SK-N-SH (cell line): ENCODE data around the gene C2orf15. TPM values are rescaled to one million over a fixed set of nuclear protein-coding genes. Genes with fewer than 3 reads are reported as not detected.
A peak's percentile ranks its signal among the peaks of the same experiment; 100 is the strongest.

ENCODE experiments used
- CTCF ChIA-PET: fragments of 300-600, 350-600 bp; formaldehyde crosslinking; extraction: SDS; loops from one replicate; lab custom pipeline; 2021; lab: Yijun Ruan, JAX
- POLR2A ChIA-PET: fragments of 350-600 bp; sonication (Branson Sonifier 250); formaldehyde crosslinking; extraction: SDS; loops from one replicate; lab custom pipeline; 2020; ENCODE audit warnings: antibody characterized with exemption, inconsistent platforms; lab: Yijun Ruan, JAX
- DNase-seq: peaks from one replicate; pipeline ENCODE4 v3.0.0; 2012
- H2AFZ ChIP-seq: fragments of 200-600 bp; sonication (generic); 2 replicates; pipeline ENCODE4 v1.8.1; 2016; ENCODE audit warnings: antibody characterized with exemption, mild to moderate bottlenecking, low read depth
- H3F3A ChIP-seq: fragments of 200-600 bp; sonication (generic); replicated peaks from 2 replicates; pipeline ENCODE3; 2016; ENCODE audit warnings: antibody characterized with exemption, mild to moderate bottlenecking; ENCODE audit not compliant: insufficient read depth
- H3K27ac ChIP-seq, 2 experiments: fragments of 200-500 bp in 1 of 2; fragments of 200-600 bp in 1 of 2; sonication (Bioruptor generic) in 1 of 2; sonication (generic), shearing (Covaris generic) in 1 of 2; 2 replicates each; pipeline versions ENCODE4 v1.5.1 to v1.6.1; 2014 to 2016; ENCODE audit warnings: low read depth in 2 of 2, inconsistent platforms in 1 of 2, low read length in 1 of 2, mild to moderate bottlenecking in 1 of 2, mixed read lengths in 1 of 2
- H3K27me3 ChIP-seq: fragments of 200-600 bp; sonication (generic), shearing (Covaris generic); 2 replicates; pipeline ENCODE4 v1.6.1; 2016; ENCODE audit warnings: mixed run types; ENCODE audit not compliant: insufficient read depth
- H3K36me3 ChIP-seq, 2 experiments: fragments of 200-500 bp in 1 of 2; fragments of 200-600 bp in 1 of 2; sonication (Bioruptor generic) in 1 of 2; sonication (generic) in 1 of 2; replicated peaks in 1 of 2; 2 replicates each; pipeline versions ENCODE3 to v1.5.1; 2014 to 2016; ENCODE audit warnings: low read length in 1 of 2, mild to moderate bottlenecking in 1 of 2; ENCODE audit not compliant: insufficient read depth in 2 of 2, control insufficient read depth in 1 of 2
- H3K4me1 ChIP-seq, 2 experiments: fragments of 200-500 bp in 1 of 2; fragments of 200-600 bp in 1 of 2; sonication (Bioruptor generic) in 1 of 2; sonication (generic), shearing (Covaris generic) in 1 of 2; 2 replicates each; pipeline versions ENCODE4 v1.5.1 to v1.6.1; 2014 to 2016; ENCODE audit warnings: low read depth in 1 of 2, low read length in 1 of 2, mixed run types in 1 of 2; ENCODE audit not compliant: insufficient read depth in 2 of 2, control insufficient read depth in 1 of 2
- H3K4me2 ChIP-seq: fragments of 200-600 bp; sonication (generic), shearing (Covaris generic); 2 replicates; pipeline ENCODE4 v1.6.1; 2017; ENCODE audit warnings: mixed run types
- H3K4me3 ChIP-seq, 2 experiments: fragments of 200-500 bp in 1 of 2; fragments of 200-600 bp in 1 of 2; sonication (Bioruptor generic) in 1 of 2; sonication (generic), shearing (Covaris generic) in 1 of 2; 2 replicates each; pipeline versions ENCODE4 v1.5.1 to v1.8.1; 2014 to 2016; ENCODE audit warnings: low read depth in 2 of 2, inconsistent platforms in 1 of 2, low read length in 1 of 2, mild to moderate bottlenecking in 1 of 2, mixed read lengths in 1 of 2, moderate library complexity in 1 of 2
- H3K79me2 ChIP-seq: fragments of 200-600 bp; sonication (generic); 2 replicates; pipeline ENCODE4 v1.8.1; 2017; ENCODE audit warnings: mild to moderate bottlenecking; ENCODE audit not compliant: insufficient read depth
- H3K9ac ChIP-seq: fragments of 200-600 bp; sonication (generic); 2 replicates; pipeline ENCODE4 v1.6.1; 2017; ENCODE audit warnings: mixed run types
- H3K9me2 ChIP-seq: fragments of 200-600 bp; sonication (generic); 2 replicates; pipeline ENCODE4 v1.6.1; 2017; ENCODE audit warnings: mixed run types
- H3K9me3 ChIP-seq: fragments of 200-600 bp; sonication (generic); 2 replicates; pipeline ENCODE4 v1.6.1; 2017; ENCODE audit warnings: mixed run types, mild to moderate bottlenecking, moderate library complexity
- H4K20me1 ChIP-seq: fragments of 200-600 bp; sonication (generic); 2 replicates; pipeline ENCODE4 v1.6.1; 2017; ENCODE audit warnings: mild to moderate bottlenecking, mixed run types; ENCODE audit not compliant: insufficient read depth
- ELF1 ChIP-seq: IDR thresholded peaks from 2 replicates; pipeline ENCODE4 v1.4.0; 2012
- EP300 ChIP-seq, 2 experiments: IDR thresholded peaks; 2 replicates each; pipeline versions ENCODE4 v1.4.0 to v1.6.1; 2012; ENCODE audit warnings: borderline replicate concordance in 1 of 2, low read depth in 1 of 2, low read length in 1 of 2
- EZH2phosphoT487 ChIP-seq: fragments of 200-600 bp; sonication (generic); IDR thresholded peaks from 2 replicates; pipeline ENCODE4 v1.6.1; 2017; ENCODE audit warnings: low read depth, mixed run types, mild to moderate bottlenecking, antibody characterized with exemption, moderate library complexity, borderline replicate concordance
- FOXM1 ChIP-seq: IDR thresholded peaks from 2 replicates; pipeline ENCODE4 v1.4.0; 2012; ENCODE audit warnings: low read depth, mild to moderate bottlenecking
- GABPA ChIP-seq: IDR thresholded peaks from 2 replicates; pipeline ENCODE4 v1.4.0; 2012; ENCODE audit warnings: low read depth, mild to moderate bottlenecking
- GATA2 ChIP-seq: sonication (generic); formaldehyde crosslinking; IDR thresholded peaks from 2 replicates; pipeline ENCODE4 v1.5.0; 2020; ENCODE audit warnings: mild to moderate bottlenecking, missing genetic modification reagents
- MXI1 ChIP-seq: IDR thresholded peaks from 2 replicates; pipeline ENCODE4 v1.6.1; 2012; ENCODE audit warnings: mild to moderate bottlenecking, low read depth, low read length, improper control_type of control experiment
- RXRA ChIP-seq: IDR thresholded peaks from 2 replicates; pipeline ENCODE4 v1.4.0; 2012; ENCODE audit warnings: low read depth, mild to moderate bottlenecking, borderline replicate concordance
- WGBS: methylation state at CpG from one replicate; pipeline ENCODE4 v1.1.6; 2017; ENCODE audit warnings: low lambda C conversion rate; 5-methylcytosine and 5-hydroxymethylcytosine counted together
- polyA plus RNA-seq, 3 experiments: library from polyadenylated mRNA; depleted of rRNA; stranded (reverse); fragments of >200 nt; gene quantifications; 2 replicates each; pipeline ENCODE4 v1.2.3, GENCODE V29; 2012
- TF ChIP-seq, protein P1 (sequence below): IDR thresholded peaks from 2 replicates; pipeline ENCODE4 v1.6.1; 2012; ENCODE audit warnings: mild to moderate bottlenecking, low read depth, low read length, moderate library complexity
- TF ChIP-seq, protein P2 (sequence below): IDR thresholded peaks from 2 replicates; pipeline ENCODE4 v1.4.0; 2012; ENCODE audit warnings: low read depth
- TF ChIP-seq, protein P3 (sequence below): IDR thresholded peaks from 2 replicates; pipeline ENCODE4 v1.4.0; 2012; ENCODE audit warnings: low read depth, borderline replicate concordance
- TF ChIP-seq, protein P4 (sequence below): fragments of 200-600 bp; sonication (generic); IDR thresholded peaks from 2 replicates; pipeline ENCODE4 v1.6.1; 2017; ENCODE audit warnings: antibody characterized with exemption, mild to moderate bottlenecking, moderate library complexity
- TF ChIP-seq, protein P5 (sequence below): IDR thresholded peaks from 2 replicates; pipeline ENCODE4 v1.4.0; 2012; ENCODE audit warnings: low read depth, borderline replicate concordance
- TF ChIP-seq, protein P6 (sequence below): IDR thresholded peaks from 2 replicates; pipeline ENCODE4; 2012

Gene C2orf15
- polyA plus RNA-seq, 1 of the 3 experiments (the other 2 are of a cell fraction): 0.25 TPM

DNA sequence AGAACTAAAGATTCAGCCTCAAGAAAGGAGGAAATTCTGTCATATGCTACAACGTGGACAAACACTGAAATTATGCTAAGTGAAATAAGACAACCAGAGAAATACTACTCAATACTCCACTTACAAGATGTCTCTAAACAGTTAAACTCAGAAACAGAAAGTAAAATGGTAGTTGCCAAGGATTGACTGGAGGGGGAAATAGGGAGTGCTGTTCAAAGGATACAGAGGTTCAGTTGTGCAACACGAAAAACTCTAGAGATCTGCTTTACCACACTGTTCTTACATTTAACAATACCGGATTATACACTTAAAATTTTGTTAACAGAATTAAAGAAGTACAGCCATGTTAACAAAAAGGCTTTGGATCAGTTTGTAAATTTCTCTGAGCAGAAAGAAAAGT is 39.8 kb upstream of the C2orf15 start:
- no peak overlapping the region for H3K4me2 ChIP-seq
- ChIA-PET POLR2A (interaction anchor here (0.6 kb wide), 1 partner anchor 39 kb away, joined by 3 read pairs; no protein-coding TSS in a partner anchor), CTCF (interaction anchor here (1.1 kb wide), 1 partner anchor 80 kb away, joined by 3 read pairs; the partner anchor contains the start of genes MITD1 and MRPL30)
- DNase-seq: no peak
- H3K9me2 ChIP-seq: no peaks in the 10 kb centered on the region
- H3K9me3 ChIP-seq: no peaks in the 10 kb centered on the region
- TF ChIP-seq EZH2phosphoT487: no peak
- TF ChIP-seq FOXM1: no peak
- TF ChIP-seq, protein P1, sequence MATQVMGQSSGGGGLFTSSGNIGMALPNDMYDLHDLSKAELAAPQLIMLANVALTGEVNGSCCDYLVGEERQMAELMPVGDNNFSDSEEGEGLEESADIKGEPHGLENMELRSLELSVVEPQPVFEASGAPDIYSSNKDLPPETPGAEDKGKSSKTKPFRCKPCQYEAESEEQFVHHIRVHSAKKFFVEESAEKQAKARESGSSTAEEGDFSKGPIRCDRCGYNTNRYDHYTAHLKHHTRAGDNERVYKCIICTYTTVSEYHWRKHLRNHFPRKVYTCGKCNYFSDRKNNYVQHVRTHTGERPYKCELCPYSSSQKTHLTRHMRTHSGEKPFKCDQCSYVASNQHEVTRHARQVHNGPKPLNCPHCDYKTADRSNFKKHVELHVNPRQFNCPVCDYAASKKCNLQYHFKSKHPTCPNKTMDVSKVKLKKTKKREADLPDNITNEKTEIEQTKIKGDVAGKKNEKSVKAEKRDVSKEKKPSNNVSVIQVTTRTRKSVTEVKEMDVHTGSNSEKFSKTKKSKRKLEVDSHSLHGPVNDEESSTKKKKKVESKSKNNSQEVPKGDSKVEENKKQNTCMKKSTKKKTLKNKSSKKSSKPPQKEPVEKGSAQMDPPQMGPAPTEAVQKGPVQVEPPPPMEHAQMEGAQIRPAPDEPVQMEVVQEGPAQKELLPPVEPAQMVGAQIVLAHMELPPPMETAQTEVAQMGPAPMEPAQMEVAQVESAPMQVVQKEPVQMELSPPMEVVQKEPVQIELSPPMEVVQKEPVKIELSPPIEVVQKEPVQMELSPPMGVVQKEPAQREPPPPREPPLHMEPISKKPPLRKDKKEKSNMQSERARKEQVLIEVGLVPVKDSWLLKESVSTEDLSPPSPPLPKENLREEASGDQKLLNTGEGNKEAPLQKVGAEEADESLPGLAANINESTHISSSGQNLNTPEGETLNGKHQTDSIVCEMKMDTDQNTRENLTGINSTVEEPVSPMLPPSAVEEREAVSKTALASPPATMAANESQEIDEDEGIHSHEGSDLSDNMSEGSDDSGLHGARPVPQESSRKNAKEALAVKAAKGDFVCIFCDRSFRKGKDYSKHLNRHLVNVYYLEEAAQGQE: no peak
- TF ChIP-seq, protein P2, sequence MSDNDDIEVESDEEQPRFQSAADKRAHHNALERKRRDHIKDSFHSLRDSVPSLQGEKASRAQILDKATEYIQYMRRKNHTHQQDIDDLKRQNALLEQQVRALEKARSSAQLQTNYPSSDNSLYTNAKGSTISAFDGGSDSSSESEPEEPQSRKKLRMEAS: no peak
- TF ChIP-seq EP300 (IDR thresholded peaks at IDR 0.05; ENCODE audit: borderline replicate concordance in 1 of 2, low read depth in 1 of 2, low read length in 1 of 2): no peak
- no peak for TF ChIP-seq MXI1
- TF ChIP-seq, protein P3, sequence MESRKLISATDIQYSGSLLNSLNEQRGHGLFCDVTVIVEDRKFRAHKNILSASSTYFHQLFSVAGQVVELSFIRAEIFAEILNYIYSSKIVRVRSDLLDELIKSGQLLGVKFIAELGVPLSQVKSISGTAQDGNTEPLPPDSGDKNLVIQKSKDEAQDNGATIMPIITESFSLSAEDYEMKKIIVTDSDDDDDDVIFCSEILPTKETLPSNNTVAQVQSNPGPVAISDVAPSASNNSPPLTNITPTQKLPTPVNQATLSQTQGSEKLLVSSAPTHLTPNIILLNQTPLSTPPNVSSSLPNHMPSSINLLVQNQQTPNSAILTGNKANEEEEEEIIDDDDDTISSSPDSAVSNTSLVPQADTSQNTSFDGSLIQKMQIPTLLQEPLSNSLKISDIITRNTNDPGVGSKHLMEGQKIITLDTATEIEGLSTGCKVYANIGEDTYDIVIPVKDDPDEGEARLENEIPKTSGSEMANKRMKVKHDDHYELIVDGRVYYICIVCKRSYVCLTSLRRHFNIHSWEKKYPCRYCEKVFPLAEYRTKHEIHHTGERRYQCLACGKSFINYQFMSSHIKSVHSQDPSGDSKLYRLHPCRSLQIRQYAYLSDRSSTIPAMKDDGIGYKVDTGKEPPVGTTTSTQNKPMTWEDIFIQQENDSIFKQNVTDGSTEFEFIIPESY: no peak
- no peak for TF ChIP-seq ELF1
- TF ChIP-seq, protein P4, sequence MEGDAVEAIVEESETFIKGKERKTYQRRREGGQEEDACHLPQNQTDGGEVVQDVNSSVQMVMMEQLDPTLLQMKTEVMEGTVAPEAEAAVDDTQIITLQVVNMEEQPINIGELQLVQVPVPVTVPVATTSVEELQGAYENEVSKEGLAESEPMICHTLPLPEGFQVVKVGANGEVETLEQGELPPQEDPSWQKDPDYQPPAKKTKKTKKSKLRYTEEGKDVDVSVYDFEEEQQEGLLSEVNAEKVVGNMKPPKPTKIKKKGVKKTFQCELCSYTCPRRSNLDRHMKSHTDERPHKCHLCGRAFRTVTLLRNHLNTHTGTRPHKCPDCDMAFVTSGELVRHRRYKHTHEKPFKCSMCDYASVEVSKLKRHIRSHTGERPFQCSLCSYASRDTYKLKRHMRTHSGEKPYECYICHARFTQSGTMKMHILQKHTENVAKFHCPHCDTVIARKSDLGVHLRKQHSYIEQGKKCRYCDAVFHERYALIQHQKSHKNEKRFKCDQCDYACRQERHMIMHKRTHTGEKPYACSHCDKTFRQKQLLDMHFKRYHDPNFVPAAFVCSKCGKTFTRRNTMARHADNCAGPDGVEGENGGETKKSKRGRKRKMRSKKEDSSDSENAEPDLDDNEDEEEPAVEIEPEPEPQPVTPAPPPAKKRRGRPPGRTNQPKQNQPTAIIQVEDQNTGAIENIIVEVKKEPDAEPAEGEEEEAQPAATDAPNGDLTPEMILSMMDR: no peak
- TF ChIP-seq RXRA: no peak
- TF ChIP-seq, protein P5, sequence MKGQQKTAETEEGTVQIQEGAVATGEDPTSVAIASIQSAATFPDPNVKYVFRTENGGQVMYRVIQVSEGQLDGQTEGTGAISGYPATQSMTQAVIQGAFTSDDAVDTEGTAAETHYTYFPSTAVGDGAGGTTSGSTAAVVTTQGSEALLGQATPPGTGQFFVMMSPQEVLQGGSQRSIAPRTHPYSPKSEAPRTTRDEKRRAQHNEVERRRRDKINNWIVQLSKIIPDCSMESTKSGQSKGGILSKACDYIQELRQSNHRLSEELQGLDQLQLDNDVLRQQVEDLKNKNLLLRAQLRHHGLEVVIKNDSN: no peak
- TF ChIP-seq, protein P6, sequence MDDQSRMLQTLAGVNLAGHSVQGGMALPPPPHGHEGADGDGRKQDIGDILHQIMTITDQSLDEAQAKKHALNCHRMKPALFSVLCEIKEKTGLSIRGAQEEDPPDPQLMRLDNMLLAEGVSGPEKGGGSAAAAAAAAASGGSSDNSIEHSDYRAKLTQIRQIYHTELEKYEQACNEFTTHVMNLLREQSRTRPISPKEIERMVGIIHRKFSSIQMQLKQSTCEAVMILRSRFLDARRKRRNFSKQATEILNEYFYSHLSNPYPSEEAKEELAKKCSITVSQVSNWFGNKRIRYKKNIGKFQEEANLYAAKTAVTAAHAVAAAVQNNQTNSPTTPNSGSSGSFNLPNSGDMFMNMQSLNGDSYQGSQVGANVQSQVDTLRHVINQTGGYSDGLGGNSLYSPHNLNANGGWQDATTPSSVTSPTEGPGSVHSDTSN: no peak
- no peak for TF ChIP-seq GABPA
- TF ChIP-seq GATA2 (CRISPR knock-in tag): no peak
- H3K27me3 ChIP-seq: no peaks in the 10 kb centered on the region
- no peak overlapping the region for H3K4me3 ChIP-seq
- 75% methylated on average over 3 of the region's 3 CpGs for WGBS
- no peaks in the 10 kb centered on the region for H3K79me2 ChIP-seq
- no peak overlapping the region for H3K27ac ChIP-seq
- no peaks in the 10 kb centered on the region for H3F3A ChIP-seq
- peak overlapping the region; percentile 33; the same call in 1 of the 2 replicates for H2AFZ ChIP-seq
- no peak overlapping the region for H3K9ac ChIP-seq
- no peaks in the 10 kb centered on the region for H3K36me3 ChIP-seq
- no peaks in the 10 kb centered on the region for H4K20me1 ChIP-seq
- no peaks in the 10 kb centered on the region for H3K4me1 ChIP-seq
